Natural killer cell (primary cell): ENCODE data around the gene CAMTA2. TPM values are rescaled to one million over a fixed set of nuclear protein-coding genes. Genes with fewer than 3 reads are reported as not detected.
A peak's percentile ranks its signal among the peaks of the same experiment; 100 is the strongest.
"Not testable (repeated sequence)": the region's sequence is repeated elsewhere in the genome, so short reads cannot be mapped to it uniquely, and the experiment has no call there.

Experiments
- ATAC-seq, 3 donors: fragments of 150-1000 bp in 2 of 3; fragments of 200-7000 bp in 1 of 3; cut with Tn5 transposase; 1 replicate in 1 of 3; 2 replicates in 2 of 3; pipeline ENCODE4 v1.10.0; 2021; ENCODE audit warnings: mild to moderate bottlenecking in 2 of 3, moderate library complexity in 2 of 3
- DNase-seq, 2 donors: peaks; one replicate each; pipeline versions ENCODE4 v3.0.0 to v3.0.0-alpha.2; 2013 to 2021; ENCODE audit warnings: mixed read lengths in 1 of 2
- H3K27ac ChIP-seq: one replicate; pipeline ENCODE4 v1.5.1; 2013; ENCODE audit warnings: mild to moderate bottlenecking, low read length
- H3K27me3 ChIP-seq: one replicate; pipeline ENCODE4 v1.6.1; 2013; ENCODE audit warnings: low read length; ENCODE audit not compliant: control insufficient read depth, insufficient read depth
- H3K36me3 ChIP-seq: one replicate; pipeline ENCODE4 v1.6.1; 2013; ENCODE audit warnings: low read length; ENCODE audit not compliant: control insufficient read depth, insufficient read depth
- H3K4me1 ChIP-seq: one replicate; pipeline ENCODE4 v1.6.1; 2013; ENCODE audit warnings: low read length; ENCODE audit not compliant: control insufficient read depth, insufficient read depth
- H3K4me3 ChIP-seq: one replicate; pipeline ENCODE4 v1.5.1; 2013; ENCODE audit warnings: low read length
- H3K9me3 ChIP-seq: one replicate; pipeline ENCODE4 v1.6.1; 2013; ENCODE audit warnings: low read length; ENCODE audit not compliant: control insufficient read depth, insufficient read depth
- H3K27ac Mint-ChIP-seq, 2 donors: one replicate each; pipeline ENCODE4 v1.8.0; 2022; ENCODE audit warnings: mild to moderate bottlenecking in 2 of 2, mixed read lengths in 2 of 2, moderate library complexity in 1 of 2
- H3K27me3 Mint-ChIP-seq, 2 donors: one replicate each; pipeline ENCODE4 v1.8.0; 2022; ENCODE audit warnings: low read depth in 2 of 2, mixed read lengths in 2 of 2
- H3K36me3 Mint-ChIP-seq: one replicate; pipeline ENCODE4 v1.8.0; 2022; ENCODE audit warnings: mixed read lengths
- H3K4me1 Mint-ChIP-seq, 2 donors: one replicate each; pipeline ENCODE4 v1.8.0; 2022; ENCODE audit warnings: mixed read lengths in 2 of 2
- H3K4me3 Mint-ChIP-seq: one replicate; pipeline ENCODE4 v1.8.0; 2022; ENCODE audit warnings: mild to moderate bottlenecking, moderate library complexity, mixed read lengths
- H3K9me3 Mint-ChIP-seq, 2 donors: one replicate each; pipeline ENCODE4 v1.8.0; 2022; ENCODE audit warnings: mixed read lengths in 2 of 2
- whole genome bisulfite sequencing: methylation state at CpG from one replicate; pipeline ENCODE4 v1.1.7; 2013; ENCODE audit warnings: missing lambda C conversion rate; ENCODE audit not compliant: insufficient coverage; 5-methylcytosine and 5-hydroxymethylcytosine counted together
- intact Hi-C: fragments of 100-400 bp; cut with micrococcal nuclease; formaldehyde crosslinking; loops from one replicate; pipeline ENCODE4 v1.14.2; 2022
- total RNA-seq, 4 donors: library from RNA; stranded (reverse); fragments of 120-200 nt in 1 of 4; gene quantifications; one replicate each; pipeline versions ENCODE4 v1.2.3 to v1.2.4, GENCODE V29; 2013 to 2022
- TF ChIP-seq, protein P1 (sequence below): fragments of 200-600 bp; IDR thresholded peaks from one replicate; pipeline ENCODE4 v1.8.0; 2022; ENCODE audit warnings: antibody characterized with exemption

CAMTA2 gene
- total RNA-seq, 3 donors from 2014 or later (not counting 1 experiment from before 2014, with no cell fraction given): 56.2 to 69.5 (median 69.4) TPM

DNA sequence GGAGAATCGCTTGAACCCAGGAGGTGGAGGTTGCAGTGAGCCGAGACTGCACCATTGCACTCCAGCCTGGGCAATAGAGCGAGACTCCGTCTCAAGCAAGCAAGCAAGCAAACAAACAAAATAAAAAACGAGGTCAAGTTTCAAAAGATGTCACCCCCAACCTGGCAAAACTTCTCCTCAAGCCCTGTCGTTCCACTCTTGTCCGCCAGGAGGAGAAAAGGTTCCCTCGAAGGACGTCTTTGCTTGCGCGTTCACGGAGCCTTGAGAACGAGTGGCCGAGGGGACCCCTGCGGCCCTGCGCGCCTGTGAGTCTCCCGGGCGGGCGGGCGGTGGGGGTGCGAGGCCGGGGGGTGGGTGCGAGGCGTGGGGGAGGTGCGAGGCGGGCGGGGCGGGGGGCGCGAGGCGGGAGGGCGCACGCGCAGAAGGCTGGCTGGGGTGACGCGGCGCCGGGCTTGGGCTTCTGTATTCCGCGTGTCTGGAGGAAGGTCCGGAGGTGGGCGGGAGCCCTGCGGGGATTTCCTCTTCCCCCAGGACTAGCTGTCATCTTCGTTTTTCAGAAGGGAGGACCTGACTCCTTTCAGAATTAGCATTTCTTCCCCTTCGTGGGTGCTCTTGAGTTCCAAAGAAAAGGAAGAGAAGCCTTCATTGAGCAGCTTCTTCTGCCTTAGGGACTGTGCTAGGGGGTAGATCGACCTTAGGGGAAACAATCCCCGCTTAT is 44.0 kb upstream of the CAMTA2 start:
- peaks cover 0 to 7% of the 10 kb centered on the region in 2 donors for H3K27me3 Mint-ChIP-seq
- peak; percentile 78 to 93 for DNase-seq
- WGBS: 5% methylated on average over 33 of the region's 48 CpGs
- ATAC-seq: peak; percentile 91 to 96 (median 92)
- Histone ChIP-seq H3K4me3 (peak overlapping the region; percentile 22), H3K9me3 (no peaks in the 10 kb centered on the region), H3K4me1 (peaks cover 14% of the 10 kb centered on the region), H3K27me3 (no peaks in the 10 kb centered on the region), H3K36me3 (no peaks in the 10 kb centered on the region), H3K27ac (peak overlapping the region; percentile 12)
- TF ChIP-seq, protein P1, sequence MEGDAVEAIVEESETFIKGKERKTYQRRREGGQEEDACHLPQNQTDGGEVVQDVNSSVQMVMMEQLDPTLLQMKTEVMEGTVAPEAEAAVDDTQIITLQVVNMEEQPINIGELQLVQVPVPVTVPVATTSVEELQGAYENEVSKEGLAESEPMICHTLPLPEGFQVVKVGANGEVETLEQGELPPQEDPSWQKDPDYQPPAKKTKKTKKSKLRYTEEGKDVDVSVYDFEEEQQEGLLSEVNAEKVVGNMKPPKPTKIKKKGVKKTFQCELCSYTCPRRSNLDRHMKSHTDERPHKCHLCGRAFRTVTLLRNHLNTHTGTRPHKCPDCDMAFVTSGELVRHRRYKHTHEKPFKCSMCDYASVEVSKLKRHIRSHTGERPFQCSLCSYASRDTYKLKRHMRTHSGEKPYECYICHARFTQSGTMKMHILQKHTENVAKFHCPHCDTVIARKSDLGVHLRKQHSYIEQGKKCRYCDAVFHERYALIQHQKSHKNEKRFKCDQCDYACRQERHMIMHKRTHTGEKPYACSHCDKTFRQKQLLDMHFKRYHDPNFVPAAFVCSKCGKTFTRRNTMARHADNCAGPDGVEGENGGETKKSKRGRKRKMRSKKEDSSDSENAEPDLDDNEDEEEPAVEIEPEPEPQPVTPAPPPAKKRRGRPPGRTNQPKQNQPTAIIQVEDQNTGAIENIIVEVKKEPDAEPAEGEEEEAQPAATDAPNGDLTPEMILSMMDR: peak; percentile 74
- peak overlapping the region; percentile 77 to 83 for H3K27ac Mint-ChIP-seq
- H3K4me3 Mint-ChIP-seq: peak overlapping the region; percentile 89
- H3K4me1 Mint-ChIP-seq: peaks cover 6 to 13% of the 10 kb centered on the region in 2 donors
- no peaks in the 10 kb centered on the region for H3K9me3 Mint-ChIP-seq
- no peaks in the 10 kb centered on the region for H3K36me3 Mint-ChIP-seq
- intact Hi-C loops: loop anchor here (1.0 kb wide), 1 partner anchor 31 kb away; no protein-coding TSS in a partner anchor

- ATAC-seq, DNase-seq, H3K4me3 ChIP-seq, H3K9me3 Mint-ChIP-seq, H3K4me3 Mint-ChIP-seq, H3K27me3 Mint-ChIP-seq, H3K9me3 ChIP-seq, intact Hi-C loops, H3K27me3 ChIP-seq, H3K27ac ChIP-seq, H3K36me3 ChIP-seq, H3K27ac Mint-ChIP-seq, H3K36me3 Mint-ChIP-seq: not testable (repeated sequence)
- peaks cover 6 to 13% of the 10 kb centered on the region in 2 donors for H3K4me1 Mint-ChIP-seq
- WGBS: 88% methylated on average over 1 of the region's 2 CpGs
- peaks cover 14% of the 10 kb centered on the region for H3K4me1 ChIP-seq
These were observed 42.7 kb upstream of the CAMTA2 start for GRCh38 chr17:5030168-5030567.

DNA sequence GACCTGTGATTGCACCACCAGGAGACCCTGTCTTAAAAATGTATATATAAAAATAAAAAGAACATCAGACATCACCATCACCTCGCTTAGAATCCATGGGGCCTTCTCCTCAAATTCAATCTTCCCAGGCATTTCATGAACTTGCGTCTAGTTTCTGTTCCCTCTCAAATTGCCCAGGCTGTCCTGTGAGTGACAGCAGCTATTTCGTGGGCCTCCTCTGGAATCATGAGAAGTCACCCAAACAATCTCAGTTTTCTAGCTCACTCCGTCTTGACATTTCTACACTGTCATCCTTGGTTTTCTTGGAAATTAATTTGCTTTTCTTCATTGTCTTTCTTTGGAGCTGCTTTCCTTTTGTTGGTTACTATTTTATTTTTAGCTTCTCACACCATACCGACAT is 40.4 kb upstream of the CAMTA2 start:
- 84% methylated on average over 4 of the region's 5 CpGs for WGBS
- TF ChIP-seq, protein P1: no peak

DNA sequence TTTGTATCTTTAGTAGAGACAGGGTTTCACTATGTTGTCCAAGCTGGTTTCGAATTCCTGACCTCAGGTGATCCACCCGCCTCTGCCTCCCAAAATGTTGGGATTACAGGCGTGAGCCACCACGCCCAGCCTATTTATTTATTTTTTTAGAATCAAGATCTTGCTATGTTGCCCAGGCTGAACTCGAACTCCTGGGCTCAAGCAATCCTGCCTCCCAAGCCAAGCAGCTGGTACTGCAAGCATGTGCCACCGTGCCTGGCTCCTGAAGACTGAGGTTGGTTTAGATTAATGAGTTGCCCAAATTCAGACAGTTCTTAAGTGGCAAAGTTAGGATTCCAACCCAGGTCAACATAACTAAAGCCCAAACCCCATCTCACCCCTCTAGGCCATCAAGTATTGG is 39.8 kb upstream of the CAMTA2 start:
- H3K27ac ChIP-seq: no peak overlapping the region
- peaks cover 14% of the 10 kb centered on the region for H3K4me1 ChIP-seq
- Mint-ChIP-seq H3K4me1 (peaks cover 6 to 20% of the 10 kb centered on the region in 2 donors), H3K27me3 (no peaks in the 10 kb centered on the region), H3K9me3 (no peaks in the 10 kb centered on the region), H3K27ac (no peak overlapping the region), H3K4me3 (no peak overlapping the region), H3K36me3 (no peaks in the 10 kb centered on the region)
- TF ChIP-seq, protein P1: no peak
- H3K4me3 ChIP-seq: no peak overlapping the region
- ATAC-seq (no peak), DNase-seq (no peak)
- intact Hi-C loops: no loop called here
- peaks cover 5% of the 10 kb centered on the region for H3K36me3 ChIP-seq
- no peaks in the 10 kb centered on the region for H3K27me3 ChIP-seq
- H3K9me3 ChIP-seq: no peaks in the 10 kb centered on the region
- 95% methylated on average over 6 of the region's 6 CpGs for WGBS

More for the DNA sequence above, 40.4 kb upstream of the CAMTA2 start:
- Histone ChIP-seq H3K4me3 (no peak overlapping the region), H3K36me3 (no peaks in the 10 kb centered on the region), H3K9me3 (no peaks in the 10 kb centered on the region), H3K27me3 (no peaks in the 10 kb centered on the region), H3K4me1 (peaks cover 14% of the 10 kb centered on the region), H3K27ac (no peak overlapping the region)
- H3K27me3 Mint-ChIP-seq: no peaks in the 10 kb centered on the region
- H3K4me1 Mint-ChIP-seq: peaks cover 6 to 20% of the 10 kb centered on the region in 2 donors
- H3K27ac Mint-ChIP-seq: no peak overlapping the region
- H3K4me3 Mint-ChIP-seq: no peak overlapping the region
- ATAC-seq (no peak), DNase-seq (no peak)
- intact Hi-C loops: no loop called here
- no peaks in the 10 kb centered on the region for H3K36me3 Mint-ChIP-seq
- H3K9me3 Mint-ChIP-seq: no peaks in the 10 kb centered on the region
